Gastrocnemius medialis (tissue), 4 donors: Measurements from ENCODE around the gene NSD2. TPM values are rescaled to one million over a fixed set of nuclear protein-coding genes. Genes with fewer than 3 reads are reported as not detected.

ENCODE experiments used
- ATAC-seq, 2 donors: fragments of 150-250 bp; one replicate each; pipeline ENCODE4 v1.9.1; 2016
- DNase-seq, 2 donors: peaks; one replicate each; pipeline ENCODE4 v3.0.0-alpha.2; 2019
- H3K27ac ChIP-seq, 4 donors: fragments of 200-600 bp; sonication (generic); 1 replicate in 1 of 4; 2 replicates in 3 of 4; pipeline ENCODE4 v1.5.1; 2016 to 2018; ENCODE audit warnings: mild to moderate bottlenecking in 2 of 4, moderate library complexity in 1 of 4
- H3K27me3 ChIP-seq, 3 donors: fragments of 200-600 bp; sonication (generic) in 2 of 3; 1 replicate in 1 of 3; 2 replicates in 2 of 3; pipeline versions ENCODE4 v1.5.1 to v1.6.0; 2016 to 2019; ENCODE audit warnings: mild to moderate bottlenecking in 1 of 3, moderate library complexity in 1 of 3
- H3K36me3 ChIP-seq, 2 donors: fragments of 200-600 bp; sonication (generic) in 1 of 2; one replicate each; pipeline ENCODE4 v1.5.1; 2017 to 2018
- H3K4me1 ChIP-seq, 2 donors: fragments of 200-600 bp; sonication (generic) in 1 of 2; one replicate each; pipeline ENCODE4 v1.5.1; 2016 to 2017; ENCODE audit warnings: mild to moderate bottlenecking in 2 of 2
- H3K4me3 ChIP-seq, 4 donors: fragments of 200-600 bp; sonication (generic) in 3 of 4; 1 replicate in 1 of 4; 2 replicates in 3 of 4; pipeline ENCODE4 v1.5.1; 2016 to 2019; ENCODE audit warnings: mild to moderate bottlenecking in 2 of 4
- H3K9me3 ChIP-seq, 3 donors: fragments of 200-600 bp; sonication (generic) in 2 of 3; 1 replicate in 1 of 3; 2 replicates in 2 of 3; pipeline ENCODE4 v1.5.1; 2016 to 2019
- CTCF ChIP-seq, 5 experiments: fragments of 450-650 bp in 3 of 5; fragments of 200-600 bp in 2 of 5; sonication (generic) in 2 of 5; IDR thresholded peaks in 4 of 5; conservative IDR thresholded peaks in 1 of 5; 1 replicate in 4 of 5; 2 replicates in 1 of 5; pipeline ENCODE4 v1.5.1; 2016 to 2019; ENCODE audit warnings: antibody characterized with exemption in 5 of 5, mild to moderate bottlenecking in 3 of 5, moderate library complexity in 3 of 5
- POLR2A ChIP-seq, 2 donors: fragments of 450-650 bp; IDR thresholded peaks; one replicate each; pipeline ENCODE4 v1.6.1; 2017; ENCODE audit warnings: antibody characterized with exemption in 2 of 2, mild to moderate bottlenecking in 2 of 2, moderate library complexity in 2 of 2
- in situ Hi-C, 4 donors: fragments of 200-750 bp; cut with MboI; loops; one replicate each; pipeline versions ENCODE4 v1.15.0 to v1.8.0; 2017; ENCODE audit warnings: low sequenced_read_pairs in 4 of 4
- intact Hi-C: fragments of 100-400 bp; cut with DNase I; formaldehyde crosslinking; loops from one replicate; pipeline ENCODE4 v1.15.1; 2023; ENCODE audit warnings: low total_unique reads
- total RNA-seq, 4 donors: library from RNA; depleted of rRNA; stranded (reverse); fragments of >200 nt; gene quantifications; one replicate each; pipeline versions ENCODE4 v1.1.0 to v1.2.3, GENCODE V29; 2016

NSD2 gene
- total RNA-seq, 4 donors from 2014 or later: 14.8 to 21.3 (median 16.8) TPM

DNA sequence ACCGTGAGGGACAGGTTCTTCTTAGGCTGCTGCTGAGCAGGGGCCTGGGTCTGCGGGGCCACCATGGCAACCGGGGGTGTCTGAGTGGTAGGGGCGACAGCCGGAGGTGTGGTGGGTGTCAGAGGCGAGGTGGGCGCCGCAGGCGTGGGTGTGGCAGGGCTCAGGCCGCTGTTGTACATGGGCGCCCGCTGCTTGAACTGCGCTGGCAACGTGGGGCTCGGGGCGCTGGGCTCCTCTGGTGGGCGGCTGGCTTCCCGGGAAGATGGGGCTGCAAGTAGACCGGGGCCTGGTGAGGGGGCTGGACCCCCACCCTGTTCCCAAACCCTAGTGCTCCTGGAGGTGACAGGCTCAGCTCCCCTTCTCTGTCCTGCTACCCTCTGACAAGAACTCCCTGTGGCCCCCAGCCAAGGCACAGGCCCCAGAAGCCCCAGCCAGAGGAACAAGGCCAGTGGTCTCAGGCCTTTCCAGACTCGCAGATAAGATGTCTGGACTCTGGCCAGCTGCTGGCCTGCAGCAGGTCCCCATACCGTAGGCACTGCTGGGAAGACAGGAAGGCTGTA, 112.7 kb downstream of the NSD2 start:
- no peak overlapping the region for H3K27ac ChIP-seq
- intact Hi-C loops (no loop called here), in situ Hi-C loops (no loop called here)
- no peak for ATAC-seq
- H3K27me3 ChIP-seq: no peaks in the 10 kb centered on the region
- no peaks in the 10 kb centered on the region for H3K4me1 ChIP-seq
- no peaks in the 10 kb centered on the region for H3K9me3 ChIP-seq
- no peak overlapping the region for H3K4me3 ChIP-seq
- DNase-seq: no peak
- H3K36me3 ChIP-seq: peaks cover 0 to 97% of the 10 kb centered on the region in 2 donors
- no peak for TF ChIP-seq CTCF (IDR thresholded peaks at IDR 0.05 in 4 of 5, conservative IDR thresholded peaks at IDR 0.05 in 1 of 5)
- no peak for TF ChIP-seq POLR2A (IDR thresholded peaks at IDR 0.05)

DNA sequence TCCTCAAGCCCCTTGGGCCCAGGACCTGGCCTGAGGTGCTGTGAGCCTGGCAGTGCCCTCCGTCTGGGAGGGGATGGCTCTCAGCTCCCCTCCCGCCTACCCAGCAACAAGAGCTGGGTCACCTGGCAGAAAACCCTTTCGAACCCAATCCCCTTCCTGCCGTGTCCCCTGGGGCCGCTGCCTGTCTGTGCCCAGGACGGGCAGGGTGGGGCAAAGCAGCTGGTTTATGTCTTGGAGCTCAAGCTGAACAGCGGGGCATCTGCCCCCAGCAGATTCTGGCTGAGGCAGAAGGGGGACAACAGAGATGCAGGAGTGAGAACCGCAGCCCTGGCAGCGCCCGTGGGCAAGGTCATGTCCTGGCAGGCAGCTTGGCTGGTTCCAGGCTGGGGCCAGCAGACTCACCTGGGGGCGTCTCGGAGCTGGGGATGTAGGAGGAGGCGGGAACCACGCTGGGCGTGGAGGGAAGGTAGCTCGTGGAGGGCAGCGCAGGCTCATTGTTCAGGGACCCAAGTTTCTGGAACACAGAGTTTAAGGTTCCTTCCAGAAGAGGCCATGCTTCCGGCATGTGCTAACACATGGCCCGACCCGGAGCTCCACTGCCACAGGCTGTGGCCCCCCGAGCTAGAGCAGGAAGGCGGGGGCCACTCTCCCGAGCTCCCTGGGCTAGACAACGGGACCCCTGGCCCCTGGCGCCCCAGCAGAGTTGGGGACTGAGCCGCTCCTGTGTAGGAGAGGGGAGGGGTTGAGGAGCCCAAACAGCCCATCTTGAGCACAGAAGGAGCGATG, 113.4 kb downstream of the NSD2 start:
- ATAC-seq (no peak), DNase-seq (no peak)
- Histone ChIP-seq H3K27me3 (no peaks in the 10 kb centered on the region), H3K27ac (no peak overlapping the region), H3K4me3 (no peak overlapping the region), H3K9me3 (no peaks in the 10 kb centered on the region), H3K4me1 (no peaks in the 10 kb centered on the region), H3K36me3 (peaks cover 0 to 97% of the 10 kb centered on the region in 2 donors)
- intact Hi-C loops: no loop called here
- TF ChIP-seq CTCF (IDR thresholded peaks at IDR 0.05 in 4 of 5, conservative IDR thresholded peaks at IDR 0.05 in 1 of 5) (no peak), POLR2A (IDR thresholded peaks at IDR 0.05) (no peak)
- in situ Hi-C loops: no loop called here

DNA sequence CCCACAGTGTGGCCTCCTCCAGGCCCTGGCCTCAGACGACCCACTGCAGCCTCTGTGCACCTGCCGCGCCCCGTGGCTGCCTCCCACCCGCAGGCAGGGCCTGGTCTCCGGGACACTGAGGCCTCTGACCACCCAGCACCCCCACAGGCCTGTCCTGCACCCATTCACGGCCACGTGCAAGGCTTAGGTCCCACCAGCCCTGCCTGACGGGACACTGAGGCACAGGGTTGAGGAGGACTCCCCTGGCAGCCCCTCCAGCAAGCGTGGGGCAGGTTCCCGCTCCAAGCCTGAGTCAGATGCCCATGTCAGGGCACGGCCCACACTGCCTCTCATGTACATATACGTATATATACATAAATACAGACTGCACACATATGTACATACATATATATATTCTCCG, 114.1 kb downstream of the NSD2 start:
- Histone ChIP-seq H3K36me3 (peaks cover 0 to 96% of the 10 kb centered on the region in 2 donors), H3K27ac (no peak overlapping the region), H3K4me3 (no peak overlapping the region), H3K4me1 (no peaks in the 10 kb centered on the region), H3K9me3 (no peaks in the 10 kb centered on the region), H3K27me3 (no peaks in the 10 kb centered on the region)
- no peak for TF ChIP-seq CTCF (IDR thresholded peaks at IDR 0.05 in 4 of 5, conservative IDR thresholded peaks at IDR 0.05 in 1 of 5)
- TF ChIP-seq POLR2A (IDR thresholded peaks at IDR 0.05): no peak
- ATAC-seq (no peak), DNase-seq (no peak)
- in situ Hi-C loops (no loop called here), intact Hi-C loops (no loop called here)

- Histone ChIP-seq H3K27ac (no peak overlapping the region), H3K36me3 (peaks cover 0 to 89% of the 10 kb centered on the region in 2 donors), H3K4me3 (no peak overlapping the region), H3K4me1 (no peaks in the 10 kb centered on the region), H3K27me3 (no peaks in the 10 kb centered on the region), H3K9me3 (no peaks in the 10 kb centered on the region)
- TF ChIP-seq CTCF (IDR thresholded peaks at IDR 0.05 in 4 of 5, conservative IDR thresholded peaks at IDR 0.05 in 1 of 5) (no peak), POLR2A (IDR thresholded peaks at IDR 0.05) (no peak)
- intact Hi-C loops (no loop called here), in situ Hi-C loops (no loop called here)
- no peak for DNase-seq
- no peak for ATAC-seq
Observed at GRCh38 chr4:1985780-1986577, 114.8 kb downstream of the NSD2 start.
